T-cell (primary cell): ENCODE results near the gene METTL5. TPM values are rescaled to one million over a fixed set of nuclear protein-coding genes. Genes with fewer than 3 reads are reported as not detected.

Experiments used
- ATAC-seq, 4 experiments: fragments of 200-7000 bp in 3 of 4; fragments of 150-1000 bp in 1 of 4; cut with Tn5 transposase; replicated peaks in 1 of 4; 1 replicate in 3 of 4; 2 replicates in 1 of 4; pipeline ENCODE4 v1.10.0; 2021; ENCODE audit warnings: moderate library complexity in 3 of 4, mild to moderate bottlenecking in 2 of 4, moderate number of reproducible peaks in 1 of 4
- CTCF ChIA-PET, 2 donors: fragments of 300-600 bp; sonication (Branson Sonifier 250); formaldehyde crosslinking; loops; one replicate each; lab custom pipeline; 2022; ENCODE audit warnings: antibody characterized with exemption in 2 of 2; lab: Charles Lee
- POLR2A ChIA-PET, 2 donors: fragments of 300-600 bp; sonication (Branson Sonifier 250); formaldehyde crosslinking; loops; one replicate each; lab custom pipeline; 2022; ENCODE audit warnings: antibody characterized with exemption in 2 of 2; lab: Charles Lee
- DNase-seq, 35 experiments: peaks; one replicate each; pipeline versions ENCODE4 v3.0.0 to v3.0.0-alpha.2; 2013 to 2023
- H3K27ac ChIP-seq: one replicate; pipeline ENCODE4 v1.5.1; 2013; ENCODE audit warnings: low read length
- H3K27me3 ChIP-seq, 2 experiments: replicated peaks in 1 of 2; 1 replicate in 1 of 2; 2 replicates in 1 of 2; pipeline versions ENCODE4 v1.6.1 to v1.7.0; 2013; ENCODE audit warnings: low read length in 1 of 2, mixed read lengths in 1 of 2; ENCODE audit not compliant: control insufficient read depth in 2 of 2, insufficient read depth in 2 of 2; ENCODE audit errors: extremely low read depth in 1 of 2
- H3K36me3 ChIP-seq, 2 donors: 1 replicate in 1 of 2; 2 replicates in 1 of 2; pipeline versions ENCODE4 v1.6.1 to v1.7.0; 2013; ENCODE audit warnings: low read length in 1 of 2; ENCODE audit not compliant: control insufficient read depth in 2 of 2, insufficient read depth in 1 of 2; ENCODE audit errors: extremely low read depth in 1 of 2
- H3K4me1 ChIP-seq, 2 experiments: 1 replicate in 1 of 2; 2 replicates in 1 of 2; pipeline versions ENCODE4 v1.6.1 to v1.7.0; 2013; ENCODE audit warnings: low read length in 2 of 2, mixed read lengths in 1 of 2; ENCODE audit not compliant: insufficient read depth in 2 of 2, control insufficient read depth in 1 of 2; ENCODE audit errors: extremely low read depth in 1 of 2
- H3K4me3 ChIP-seq, 2 donors: 1 replicate in 1 of 2; 2 replicates in 1 of 2; pipeline versions ENCODE4 v1.5.1 to v1.7.0; 2013; ENCODE audit warnings: mild to moderate bottlenecking in 2 of 2, low read length in 1 of 2, moderate library complexity in 1 of 2; ENCODE audit not compliant: control insufficient read depth in 1 of 2; ENCODE audit errors: extremely low read depth in 1 of 2
- H3K9me3 ChIP-seq: 2 replicates; pipeline ENCODE4 v1.7.0; 2013
- H3K27ac Mint-ChIP-seq, 2 donors: one replicate each; pipeline ENCODE4 v1.8.0; 2020 to 2021; ENCODE audit warnings: mild to moderate bottlenecking in 2 of 2, mixed read lengths in 2 of 2
- H3K27me3 Mint-ChIP-seq, 2 donors: one replicate each; pipeline ENCODE4 v1.8.0; 2021 to 2022; ENCODE audit warnings: mixed read lengths in 2 of 2
- H3K36me3 Mint-ChIP-seq: one replicate; pipeline ENCODE4 v1.8.0; 2021; ENCODE audit warnings: mixed read lengths
- H3K4me1 Mint-ChIP-seq, 3 donors: one replicate each; pipeline ENCODE4 v1.8.0; 2020 to 2022; ENCODE audit warnings: mixed read lengths in 3 of 3, mild to moderate bottlenecking in 1 of 3
- H3K4me3 Mint-ChIP-seq, 3 donors: one replicate each; pipeline ENCODE4 v1.8.0; 2020 to 2022; ENCODE audit warnings: mild to moderate bottlenecking in 3 of 3, mixed read lengths in 3 of 3, moderate library complexity in 3 of 3
- H3K9me3 Mint-ChIP-seq, 3 donors: one replicate each; pipeline ENCODE4 v1.8.0; 2020 to 2022; ENCODE audit warnings: mixed read lengths in 3 of 3
- WGBS: methylation state at CpG from one replicate; pipeline ENCODE4 v1.1.5; 2013; ENCODE audit warnings: missing lambda C conversion rate; ENCODE audit not compliant: insufficient coverage; 5-methylcytosine and 5-hydroxymethylcytosine counted together
- total RNA-seq, 35 experiments: library from RNA in 6 of 35; stranded (reverse) in 6 of 35; fragments of 120-200 nt in 1 of 35; gene quantifications; one replicate each; pipeline versions ENCODE4 v1.2.1 to v1.2.4 and lab custom pipeline; 2013 to 2026

METTL5 gene
- total RNA-seq, 5 donors from 2014 or later (not counting 1 experiment from before 2014, with no cell fraction given) = 27.3 to 45.8 (median 41.0) TPM

- H3K9me3 Mint-ChIP-seq = no peaks in the 10 kb centered on the region
- H3K4me3 Mint-ChIP-seq = no peak overlapping the region
- Histone ChIP-seq H3K36me3 (no peaks in the 10 kb centered on the region), H3K27me3 (peaks cover 0 to 16% of the 10 kb centered on the region in 2 experiments), H3K27ac (no peak overlapping the region), H3K4me1 (peaks cover 0 to 17% of the 10 kb centered on the region in 2 experiments), H3K4me3 (no peak overlapping the region), H3K9me3 (no peaks in the 10 kb centered on the region)
- ATAC-seq (no peak), DNase-seq (no peak)
- H3K27ac Mint-ChIP-seq = no peak overlapping the region
- WGBS = 100% methylated on average over 1 of the region's 2 CpGs
- ChIA-PET CTCF (interaction anchor here in 1 of 2 donors (1.4 kb wide), 1 partner anchor 104 kb away, joined by 6 read pairs; no protein-coding TSS in a partner anchor), POLR2A (interaction anchor here (0.5 to 0.6 kb wide), 2 partner anchors 8 to 197 kb away, joined by 3 to 8 read pairs; no protein-coding TSS in a partner anchor)
- no peaks in the 10 kb centered on the region for H3K36me3 Mint-ChIP-seq
- peaks cover 5 to 18% of the 10 kb centered on the region in 2 donors for H3K27me3 Mint-ChIP-seq
- peaks cover 0 to 13% (median 13%) of the 10 kb centered on the region in 3 donors for H3K4me1 Mint-ChIP-seq
Observed at GRCh38 chr2:169771612-169772011, 53.1 kb downstream of the METTL5 start.

GRCh38 chr2:169771021-169771420 is 53.7 kb downstream of the METTL5 start:
- POLR2A ChIA-PET = interaction anchor here (0.5 to 0.6 kb wide), 2 partner anchors 7 to 197 kb away, joined by 3 to 8 read pairs; no protein-coding TSS in a partner anchor
- WGBS = 73% methylated on average over 3 of the region's 5 CpGs

DNA sequence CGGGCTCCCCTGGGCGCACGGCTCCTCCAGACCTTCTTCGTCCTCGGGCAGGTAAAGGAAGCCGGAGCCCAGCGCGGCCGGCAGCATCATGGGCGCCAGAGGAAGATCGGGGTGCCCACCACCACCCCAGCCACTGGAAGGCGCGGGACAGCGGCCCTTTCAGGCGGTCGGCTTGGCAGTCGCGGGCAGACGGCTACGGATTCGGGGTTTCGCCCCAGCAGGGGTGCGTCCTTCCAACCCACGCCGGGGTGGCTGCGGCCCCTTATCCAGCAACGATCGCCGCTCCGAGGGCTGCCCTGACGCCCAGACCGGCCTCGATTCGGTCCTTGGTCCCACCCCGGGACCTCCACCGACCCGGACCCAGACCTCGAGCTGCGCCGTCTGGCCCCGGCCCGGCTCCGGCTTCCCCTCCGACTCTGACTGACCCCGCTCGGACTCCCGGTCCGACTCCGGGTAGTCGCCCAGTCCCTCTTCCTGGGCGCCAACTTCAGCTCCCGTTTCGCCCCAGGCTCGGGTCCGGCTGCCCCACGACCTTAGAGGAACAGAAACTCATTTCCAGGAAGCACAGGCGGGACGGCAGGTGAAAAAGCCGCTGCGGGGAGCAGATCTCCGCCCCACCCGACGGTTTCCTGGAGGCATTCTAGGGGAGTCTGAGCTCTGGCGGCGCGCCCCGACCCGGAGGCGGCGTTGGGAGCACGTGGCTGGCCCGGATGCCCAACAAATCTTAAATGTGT is 56.3 kb downstream of the METTL5 start:
- H3K27me3 ChIP-seq = peaks cover 0 to 16% of the 10 kb centered on the region in 2 experiments
- peak in 32 of 35 experiments; percentile 12 to 51 (median 28) for DNase-seq
- no peak overlapping the region for H3K27ac ChIP-seq
- Mint-ChIP-seq H3K9me3 (no peaks in the 10 kb centered on the region), H3K36me3 (no peaks in the 10 kb centered on the region), H3K27me3 (peaks cover 5 to 18% of the 10 kb centered on the region in 2 donors), H3K4me3 (peak overlapping the region; percentile 73 to 82 (median 78)), H3K27ac (no peak overlapping the region), H3K4me1 (peaks cover 0 to 13% (median 13%) of the 10 kb centered on the region in 3 donors)
- ChIA-PET POLR2A (no interaction called here), CTCF (interaction anchor here (0.6 to 1.4 kb wide), 4 partner anchors 31 to 125 kb away, joined by 3 to 7 read pairs (median 3); partner anchors contain the start of gene SSB (in 1 of the 2))
- H3K4me1 ChIP-seq = peaks cover 0 to 17% of the 10 kb centered on the region in 2 experiments
- ATAC-seq = peak; percentile 67 to 84 (median 75)
- H3K4me3 ChIP-seq = peak overlapping the region; percentile 44 to 53
- H3K36me3 ChIP-seq = no peaks in the 10 kb centered on the region
- WGBS = 58% methylated on average over 57 of the region's 72 CpGs
- H3K9me3 ChIP-seq = no peaks in the 10 kb centered on the region

More at GRCh38 chr2:169771021-169771420, 53.7 kb downstream of the METTL5 start:
- peaks cover 5 to 18% of the 10 kb centered on the region in 2 donors for H3K27me3 Mint-ChIP-seq
- H3K4me3 ChIP-seq = no peak overlapping the region
- no peaks in the 10 kb centered on the region for H3K9me3 Mint-ChIP-seq
- DNase-seq (no peak), ATAC-seq (no peak)
- no peaks in the 10 kb centered on the region for H3K9me3 ChIP-seq
- H3K4me1 ChIP-seq = peaks cover 0 to 17% of the 10 kb centered on the region in 2 experiments
- no peak overlapping the region for H3K27ac Mint-ChIP-seq
- H3K27ac ChIP-seq = no peak overlapping the region
- no peaks in the 10 kb centered on the region for H3K36me3 ChIP-seq
- CTCF ChIA-PET = interaction anchor here (0.5 to 1.4 kb wide), 5 partner anchors 9 to 553 kb away, joined by 3 to 6 read pairs (median 3); partner anchors contain the start of gene METTL5 (in 1 of the 2)
- no peaks in the 10 kb centered on the region for H3K36me3 Mint-ChIP-seq
- no peak overlapping the region for H3K4me3 Mint-ChIP-seq
- H3K27me3 ChIP-seq = peaks cover 0 to 16% of the 10 kb centered on the region in 2 experiments
- H3K4me1 Mint-ChIP-seq = peaks cover 0 to 13% (median 13%) of the 10 kb centered on the region in 3 donors

DNA sequence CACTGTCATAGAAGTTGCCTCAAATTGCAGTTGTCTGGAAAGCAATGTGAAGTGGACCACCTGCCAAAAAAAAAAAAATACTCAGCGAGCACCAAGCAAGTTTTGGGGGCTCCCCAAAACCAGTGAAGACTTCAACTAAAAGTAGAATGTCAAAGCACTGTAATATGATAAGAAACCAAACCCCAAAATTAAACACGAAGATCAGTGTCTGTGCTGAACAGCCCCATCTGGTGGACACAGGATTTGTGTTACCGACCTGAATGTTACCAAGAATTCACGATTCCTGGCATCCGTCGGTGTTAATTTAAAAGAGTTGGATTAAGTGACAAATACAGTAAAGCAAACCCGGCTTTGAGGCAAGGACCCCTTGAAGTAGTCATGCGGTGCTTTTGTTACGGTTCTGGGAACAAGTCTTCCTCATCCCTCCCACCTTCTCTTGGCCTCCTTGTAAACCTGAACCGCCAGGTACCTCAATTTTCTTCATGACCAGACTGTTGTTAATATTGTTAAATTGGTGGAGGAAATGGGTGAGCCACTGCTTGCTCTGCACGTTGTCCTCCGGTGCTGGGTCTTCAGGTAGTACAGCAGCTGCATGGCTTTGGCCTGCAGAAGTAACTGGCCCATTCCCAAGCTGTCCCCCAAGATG is 57.3 kb downstream of the METTL5 start:
- CTCF ChIA-PET = interaction anchor here in 1 of 2 donors (0.7 kb wide), 1 partner anchor 32 kb away, joined by 3 read pairs; the partner anchor contains the start of gene SSB
- H3K27ac Mint-ChIP-seq = no peak overlapping the region

DNA sequence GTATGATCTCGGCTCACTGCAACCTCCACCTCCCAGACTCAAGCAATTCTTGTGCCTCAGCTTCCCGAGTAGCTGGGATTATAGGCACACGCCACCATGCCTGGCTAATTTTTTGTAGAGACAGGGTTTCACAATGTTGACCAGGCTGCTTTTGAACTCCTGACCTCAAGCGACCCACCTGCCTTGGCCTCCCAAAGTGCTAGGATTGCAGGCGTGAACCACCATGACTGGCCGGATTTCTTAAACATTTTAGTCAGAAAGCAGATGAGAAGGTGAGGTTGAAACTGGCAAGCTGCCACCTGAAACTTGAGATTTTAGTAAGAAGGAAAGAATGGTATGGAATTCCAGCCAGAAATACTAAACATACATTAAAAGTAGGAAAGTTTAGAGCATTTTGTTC is 59.2 kb downstream of the METTL5 start:
- peaks cover 0 to 19% (median 16%) of the 10 kb centered on the region in 3 donors for H3K4me1 Mint-ChIP-seq
- H3K4me3 Mint-ChIP-seq = no peak overlapping the region
- 83% methylated on average over 4 of the region's 6 CpGs for WGBS
- Histone ChIP-seq H3K4me3 (no peak overlapping the region), H3K27ac (no peak overlapping the region), H3K36me3 (no peaks in the 10 kb centered on the region), H3K27me3 (peaks cover 0 to 16% of the 10 kb centered on the region in 2 experiments), H3K4me1 (peaks cover 0 to 17% of the 10 kb centered on the region in 2 experiments), H3K9me3 (no peaks in the 10 kb centered on the region)
- no peaks in the 10 kb centered on the region for H3K36me3 Mint-ChIP-seq
- no peak for ATAC-seq
- H3K27me3 Mint-ChIP-seq = peaks cover 5 to 18% of the 10 kb centered on the region in 2 donors
- DNase-seq = no peak
- CTCF ChIA-PET = interaction anchor here (0.7 to 0.9 kb wide), 2 partner anchors 12 to 187 kb away, joined by 3 read pairs; no protein-coding TSS in a partner anchor
- no peak overlapping the region for H3K27ac Mint-ChIP-seq
- H3K9me3 Mint-ChIP-seq = no peaks in the 10 kb centered on the region
- POLR2A ChIA-PET = interaction anchor here in 1 of 2 donors (0.6 kb wide), 1 partner anchor 250 kb away, joined by 3 read pairs; no protein-coding TSS in a partner anchor

More for the DNA sequence above, 57.3 kb downstream of the METTL5 start:
- Histone ChIP-seq H3K4me3 (no peak overlapping the region), H3K27me3 (peaks cover 0 to 16% of the 10 kb centered on the region in 2 experiments), H3K36me3 (no peaks in the 10 kb centered on the region), H3K4me1 (peaks cover 0 to 17% of the 10 kb centered on the region in 2 experiments), H3K9me3 (no peaks in the 10 kb centered on the region), H3K27ac (no peak overlapping the region)
- DNase-seq (peak; percentile 1 to 80 (median 48)), ATAC-seq (peak; percentile 50 to 70 (median 64))
- 19% methylated on average over 2 of the region's 12 CpGs for WGBS
- H3K27me3 Mint-ChIP-seq = peaks cover 5 to 18% of the 10 kb centered on the region in 2 donors
- peak overlapping the region; percentile 49 to 78 (median 73) for H3K4me3 Mint-ChIP-seq
- H3K36me3 Mint-ChIP-seq = no peaks in the 10 kb centered on the region
- POLR2A ChIA-PET = no interaction called here
- no peaks in the 10 kb centered on the region for H3K9me3 Mint-ChIP-seq
- H3K4me1 Mint-ChIP-seq = peaks cover 0 to 13% (median 13%) of the 10 kb centered on the region in 3 donors

GRCh38 chr2:169761970-169762292 is 62.8 kb downstream of the METTL5 start:
- no peaks in the 10 kb centered on the region for H3K27me3 ChIP-seq
- Mint-ChIP-seq H3K36me3 (no peaks in the 10 kb centered on the region), H3K27me3 (no peaks in the 10 kb centered on the region), H3K4me1 (peaks cover 0 to 6% (median 4%) of the 10 kb centered on the region in 3 donors), H3K4me3 (no peak overlapping the region), H3K9me3 (no peaks in the 10 kb centered on the region), H3K27ac (no peak overlapping the region)
- no peaks in the 10 kb centered on the region for H3K9me3 ChIP-seq
- H3K36me3 ChIP-seq = no peaks in the 10 kb centered on the region
- H3K27ac ChIP-seq = no peak overlapping the region
- DNase-seq (no peak), ATAC-seq (no peak)
- POLR2A ChIA-PET = no interaction called here
- H3K4me1 ChIP-seq = no peaks in the 10 kb centered on the region
- no CpG with 5 or more reads among the region's 6 CpGs for WGBS
- no peak overlapping the region for H3K4me3 ChIP-seq
- CTCF ChIA-PET = interaction anchor here (0.7 to 1.4 kb wide), 3 partner anchors 9 to 244 kb away, joined by 3 to 5 read pairs (median 3); no protein-coding TSS in a partner anchor
